ENCODE data around the gene MMS19.

Gene MMS19, protein sequence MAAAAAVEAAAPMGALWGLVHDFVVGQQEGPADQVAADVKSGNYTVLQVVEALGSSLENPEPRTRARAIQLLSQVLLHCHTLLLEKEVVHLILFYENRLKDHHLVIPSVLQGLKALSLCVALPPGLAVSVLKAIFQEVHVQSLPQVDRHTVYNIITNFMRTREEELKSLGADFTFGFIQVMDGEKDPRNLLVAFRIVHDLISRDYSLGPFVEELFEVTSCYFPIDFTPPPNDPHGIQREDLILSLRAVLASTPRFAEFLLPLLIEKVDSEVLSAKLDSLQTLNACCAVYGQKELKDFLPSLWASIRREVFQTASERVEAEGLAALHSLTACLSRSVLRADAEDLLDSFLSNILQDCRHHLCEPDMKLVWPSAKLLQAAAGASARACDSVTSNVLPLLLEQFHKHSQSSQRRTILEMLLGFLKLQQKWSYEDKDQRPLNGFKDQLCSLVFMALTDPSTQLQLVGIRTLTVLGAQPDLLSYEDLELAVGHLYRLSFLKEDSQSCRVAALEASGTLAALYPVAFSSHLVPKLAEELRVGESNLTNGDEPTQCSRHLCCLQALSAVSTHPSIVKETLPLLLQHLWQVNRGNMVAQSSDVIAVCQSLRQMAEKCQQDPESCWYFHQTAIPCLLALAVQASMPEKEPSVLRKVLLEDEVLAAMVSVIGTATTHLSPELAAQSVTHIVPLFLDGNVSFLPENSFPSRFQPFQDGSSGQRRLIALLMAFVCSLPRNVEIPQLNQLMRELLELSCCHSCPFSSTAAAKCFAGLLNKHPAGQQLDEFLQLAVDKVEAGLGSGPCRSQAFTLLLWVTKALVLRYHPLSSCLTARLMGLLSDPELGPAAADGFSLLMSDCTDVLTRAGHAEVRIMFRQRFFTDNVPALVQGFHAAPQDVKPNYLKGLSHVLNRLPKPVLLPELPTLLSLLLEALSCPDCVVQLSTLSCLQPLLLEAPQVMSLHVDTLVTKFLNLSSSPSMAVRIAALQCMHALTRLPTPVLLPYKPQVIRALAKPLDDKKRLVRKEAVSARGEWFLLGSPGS

DNA sequence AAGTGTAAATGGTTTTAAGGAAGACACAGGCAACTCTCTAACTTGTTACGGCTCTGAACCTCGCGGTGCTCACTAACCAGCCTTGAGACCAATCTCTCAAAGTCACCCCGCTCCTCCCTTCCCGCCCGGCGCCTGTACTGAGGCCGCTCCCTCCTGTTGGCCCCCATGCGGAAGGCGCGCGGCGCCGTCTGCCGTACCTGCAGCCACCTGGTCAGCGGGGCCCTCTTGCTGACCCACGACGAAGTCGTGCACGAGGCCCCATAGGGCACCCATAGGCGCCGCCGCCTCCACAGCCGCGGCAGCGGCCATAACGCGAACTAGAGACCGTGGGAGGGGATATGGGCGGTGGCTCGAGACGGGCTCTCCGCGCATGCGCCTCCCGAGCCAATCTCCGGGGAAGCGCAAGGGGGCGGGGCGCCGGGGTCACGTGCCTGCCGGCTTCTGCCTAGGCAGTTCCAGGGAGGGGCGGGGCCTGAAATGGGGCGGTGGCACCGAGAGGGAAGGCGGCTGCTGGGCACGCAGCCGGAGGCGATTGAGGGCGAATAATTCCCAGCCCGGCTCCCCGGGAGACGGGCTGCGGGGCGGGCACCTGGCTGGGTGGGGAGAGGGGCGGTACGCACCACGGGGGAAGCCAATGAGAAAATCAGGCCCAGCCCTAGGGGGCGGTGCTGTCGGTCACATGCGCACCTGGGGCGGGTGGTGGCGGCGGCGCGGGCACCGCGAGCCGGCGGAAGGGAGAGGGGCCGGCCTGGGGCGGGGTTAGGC is at the start of gene MMS19:
TSS of gene MMS19 (minus strand) at position 347 of the 765 bp plus-strand sequence. CDS start at position 309, 38 bp downstream.
- peak; percentile 99 for DNase-seq

GRCh38 chr10:97547962-97548361 is 49.7 kb upstream of the MMS19 start:
- no peak for DNase-seq

GRCh38 chr10:97547271-97547600 is 49.0 kb upstream of the MMS19 start:
- DNase-seq: no peak

- no peak for DNase-seq
Measured at GRCh38 chr10:97546456-97547270, 48.4 kb upstream of the MMS19 start.

DNA sequence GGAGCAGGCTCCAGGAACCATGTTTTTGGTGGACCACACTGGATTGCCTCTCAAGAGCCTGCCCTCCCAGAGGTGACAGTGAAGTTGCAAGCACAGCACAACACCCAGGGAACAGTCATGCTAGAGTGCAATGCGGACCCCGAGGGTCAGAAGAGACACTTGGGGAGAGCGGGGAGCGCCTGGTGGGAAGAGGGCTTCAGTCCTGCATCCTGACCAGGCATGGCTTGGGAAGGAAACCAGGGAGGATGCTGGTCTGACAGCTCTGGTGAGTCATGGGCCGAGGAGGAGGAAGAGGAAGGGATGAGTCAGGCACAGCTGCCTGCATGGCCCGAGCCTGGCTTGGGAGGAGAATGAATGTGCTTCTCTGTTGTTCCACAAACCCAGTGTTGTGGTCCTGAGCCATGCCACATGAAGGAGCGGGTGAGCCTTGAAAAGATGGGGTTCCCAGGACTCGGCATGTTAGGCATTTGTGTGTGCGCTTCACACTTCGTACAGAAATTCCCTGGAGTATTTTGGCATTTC is 44.9 kb upstream of the MMS19 start:
- DNase-seq: no peak

- DNase-seq: no peak
Measured at GRCh38 chr10:97542169-97543024, 44.2 kb upstream of the MMS19 start.

DNA sequence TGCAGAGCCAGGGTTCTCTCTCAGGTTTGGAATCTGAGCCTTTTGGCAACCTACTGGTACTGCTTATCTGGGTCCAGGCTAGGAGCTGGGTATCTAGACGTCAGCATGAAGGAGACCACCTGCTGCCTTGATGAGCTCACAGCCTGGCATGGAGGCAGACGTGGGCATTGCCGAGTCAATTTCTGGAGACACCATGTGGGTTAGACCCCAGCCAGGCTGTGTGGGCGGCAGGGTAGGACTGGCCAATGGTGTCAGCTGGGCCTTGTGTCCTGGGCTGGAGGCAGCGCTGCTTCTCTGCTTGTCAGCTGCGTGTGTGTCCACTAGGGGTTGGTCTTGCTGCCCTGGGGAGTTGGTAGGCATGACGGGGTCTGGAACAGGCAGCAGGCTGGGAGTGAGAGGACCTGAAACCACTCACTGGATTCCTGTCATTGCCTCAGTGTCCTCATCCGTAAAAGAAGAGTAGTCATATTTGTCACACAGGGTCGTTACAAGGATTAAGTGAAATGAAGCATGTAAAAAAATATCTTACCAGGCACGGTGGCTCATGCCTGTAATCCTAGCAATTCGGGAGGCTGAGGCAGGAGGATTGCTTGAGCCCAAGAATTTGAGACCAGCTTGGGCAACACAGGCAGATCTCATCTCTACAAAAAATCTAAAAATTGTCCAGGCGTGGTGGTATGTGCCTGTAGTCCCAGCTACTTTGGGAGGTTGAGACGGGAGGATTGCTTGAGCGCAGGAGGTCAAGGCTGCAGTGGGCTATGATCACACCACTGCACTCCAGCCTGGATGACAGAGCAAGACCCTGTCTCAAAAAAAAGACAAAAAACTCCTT is 42.7 kb upstream of the MMS19 start:
- no peak for DNase-seq

DNA sequence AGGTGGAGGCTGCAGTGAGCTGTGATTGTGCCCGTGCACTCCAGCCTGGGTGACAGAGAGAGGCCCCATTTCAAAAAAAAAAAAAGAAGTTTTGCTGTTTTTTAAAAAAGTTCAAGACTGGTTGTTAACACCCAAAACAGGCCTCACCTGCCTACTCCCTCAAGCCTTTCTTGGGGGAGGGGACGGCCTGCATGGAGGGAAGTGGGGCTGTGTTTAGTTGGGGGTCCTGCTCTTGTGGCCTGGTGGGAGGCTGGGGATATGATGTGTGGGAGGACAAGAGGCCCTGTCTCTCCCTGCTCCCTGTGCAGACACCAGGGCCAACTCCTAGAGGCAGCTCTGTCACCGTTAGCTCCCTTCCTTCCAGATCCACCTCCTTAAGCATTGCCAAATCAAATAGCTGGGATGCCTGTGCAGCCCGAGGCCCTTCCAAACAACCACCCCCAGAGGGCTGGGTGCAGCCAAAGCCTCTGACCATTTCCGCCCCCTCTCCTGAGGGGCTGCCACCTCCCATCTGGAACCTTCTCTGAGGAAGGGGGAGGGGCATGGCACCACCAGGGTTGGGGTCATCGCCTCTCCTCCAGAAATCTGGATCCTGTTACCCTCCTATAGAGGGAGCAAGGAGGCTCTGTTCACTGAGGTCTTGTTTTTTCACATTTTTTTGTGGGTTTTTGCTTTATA is 41.4 kb upstream of the MMS19 start:
- no peak for DNase-seq

- no peak for DNase-seq
Measured at GRCh38 chr10:97538839-97539238, 40.6 kb upstream of the MMS19 start.

DNA sequence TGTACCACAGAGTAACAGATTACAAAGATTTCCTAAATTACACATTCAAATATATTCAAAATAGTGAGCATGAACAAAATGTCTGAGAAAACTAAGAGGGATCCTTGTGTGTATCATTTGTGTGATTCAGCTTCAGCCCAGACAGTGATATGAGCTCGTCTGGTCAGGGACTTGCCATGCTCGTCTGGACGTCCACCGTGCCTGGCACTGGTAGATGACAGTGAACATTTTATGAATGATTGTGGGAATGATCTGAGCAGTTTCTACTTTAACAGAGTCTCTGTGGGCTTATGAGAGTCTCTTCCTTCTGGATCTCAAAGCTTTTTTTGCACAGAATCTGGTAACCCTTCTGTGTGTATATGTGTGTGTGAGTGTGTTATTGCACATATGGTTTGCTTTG is 40.2 kb upstream of the MMS19 start:
- DNase-seq: no peak

DNA sequence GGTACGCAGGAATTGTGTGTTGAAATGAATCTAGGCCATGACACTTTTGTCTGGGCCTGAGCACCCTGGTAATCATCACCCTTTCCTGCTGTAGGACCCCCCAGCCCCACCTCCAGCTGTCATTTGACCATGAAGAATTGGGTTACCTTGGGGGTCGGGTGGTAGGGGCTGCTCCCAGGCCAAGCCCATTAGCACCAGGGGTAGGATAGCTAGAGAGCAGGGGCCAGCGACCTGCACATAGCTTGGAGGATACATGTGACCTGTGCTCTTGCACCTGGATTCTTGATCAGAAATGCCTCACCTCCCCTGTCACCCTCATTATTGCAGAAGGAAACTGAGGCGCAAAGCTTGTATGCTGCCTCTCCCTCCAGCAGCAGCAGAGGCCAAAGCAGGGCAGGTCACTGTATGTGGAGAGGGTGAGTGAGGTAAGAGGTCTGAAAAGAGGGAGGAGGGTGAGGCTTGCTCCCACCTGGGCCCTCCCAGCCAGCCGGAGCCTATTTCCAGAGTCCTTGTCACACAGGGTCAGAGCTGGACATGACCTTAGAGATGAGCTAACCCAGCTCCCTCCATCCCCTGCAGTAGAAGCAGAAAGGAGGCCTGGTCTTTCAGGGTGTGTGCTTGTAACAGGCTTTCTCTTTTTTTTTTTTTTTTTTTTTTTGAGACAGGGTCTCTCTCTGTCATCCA is 39.1 kb upstream of the MMS19 start:
- DNase-seq: no peak

DNA sequence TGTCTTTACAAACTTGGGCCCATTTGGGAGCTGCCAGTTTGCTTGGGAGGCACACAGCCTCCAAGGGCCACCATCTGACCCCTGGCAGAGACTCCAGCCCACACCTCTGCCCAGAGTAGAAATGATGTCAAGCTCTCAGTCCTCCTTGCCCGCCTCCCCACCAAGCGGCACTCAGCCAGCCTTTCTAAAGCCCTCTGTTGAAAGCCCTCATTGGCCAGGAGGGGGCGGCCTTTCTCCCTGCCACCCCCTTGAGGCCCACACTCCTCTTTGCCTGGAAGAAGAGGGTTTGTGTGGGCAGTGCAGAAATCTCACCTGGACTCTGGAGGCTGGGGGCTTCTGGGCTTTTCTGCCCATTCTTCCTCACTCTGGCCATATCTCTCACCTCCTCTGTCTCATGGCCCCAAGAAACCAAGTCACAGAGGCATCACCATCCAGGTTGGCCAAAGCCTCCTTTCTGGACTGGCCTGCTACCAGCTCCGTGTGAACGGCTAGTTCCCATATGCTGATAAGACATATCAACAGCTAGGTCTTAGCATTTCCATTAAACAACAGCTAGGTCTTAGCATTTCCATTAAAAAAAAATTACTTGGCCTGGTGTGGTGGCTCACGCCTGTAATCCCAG is 36.6 kb upstream of the MMS19 start:
- DNase-seq: no peak

DNA sequence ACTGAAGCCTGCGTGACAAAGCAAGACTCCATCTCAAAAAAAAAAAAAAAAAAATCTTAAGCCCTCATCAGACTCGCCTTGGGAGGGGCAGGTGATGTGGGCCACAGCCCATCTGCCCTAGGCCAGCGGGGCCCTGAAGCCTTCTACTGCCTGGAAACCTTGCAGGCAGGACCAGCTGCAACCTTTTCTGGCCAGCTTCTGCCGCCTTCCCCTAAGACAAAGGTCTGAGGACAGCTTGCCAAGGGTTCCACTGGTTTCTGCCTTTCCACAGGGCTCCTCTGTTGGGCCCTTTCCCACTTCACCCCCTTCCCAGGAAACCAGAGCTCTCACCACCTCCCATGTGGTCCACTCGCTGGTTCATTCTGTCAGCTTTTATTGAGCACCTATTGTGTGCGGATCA is 35.7 kb upstream of the MMS19 start:
- DNase-seq: no peak

GRCh38 chr10:97532935-97533671 is 34.9 kb upstream of the MMS19 start:
- DNase-seq: no peak

- DNase-seq: no peak
Measured at GRCh38 chr10:97531401-97531986, 33.3 kb upstream of the MMS19 start.

- no peak for DNase-seq
Measured at GRCh38 chr10:97529685-97530465, 31.7 kb upstream of the MMS19 start.

Measured in activated T-cell treated with anti-CD3 and anti-CD28 coated beads, Interleukin-2, amount 50 U/mL, for 1 hour (primary cell).